D721Med (cell line): ENCODE data around the gene E2F4.

ENCODE experiments used
- DNase-seq: peaks from one replicate; pipeline ENCODE4 v3.0.0; 2011; ENCODE audit warnings: low spot score; ENCODE audit not compliant: insufficient read length
- FAIRE-seq: peaks from 2 replicates; lab custom pipeline; 2011; peaks lifted over from hg19 to GRCh38; lab: Jason Lieb, UNC
- TF ChIP-seq, protein P1 (sequence below): IDR thresholded peaks from 2 replicates; pipeline ENCODE4 v1.5.1; 2012; ENCODE audit warnings: mild to moderate bottlenecking, control low read depth; ENCODE audit not compliant: insufficient read depth; ENCODE audit errors: missing control alignments

E2F4 gene

DNA sequence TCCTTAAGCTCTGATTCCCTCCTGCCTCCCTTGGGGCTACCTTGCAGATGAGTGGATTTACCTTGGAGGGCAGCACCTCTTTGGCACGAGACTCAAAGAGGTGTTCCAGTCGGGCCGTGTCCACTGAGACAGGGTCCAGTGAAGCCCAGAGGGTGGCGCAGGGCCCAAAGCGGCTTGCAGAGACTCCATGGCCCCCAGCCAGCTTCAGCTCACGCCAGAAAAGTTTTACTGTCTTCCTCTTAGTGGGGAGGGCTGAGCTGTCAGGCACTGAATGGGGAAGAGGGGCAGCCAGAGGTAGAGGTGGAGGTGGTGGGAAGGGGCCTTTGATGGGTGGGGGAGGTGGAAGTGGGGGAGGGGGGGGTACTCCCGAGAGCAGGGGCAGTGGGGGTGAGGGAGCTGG lies 41.6 kb downstream of the E2F4 start:
- no peak for DNase-seq
- no peak for FAIRE-seq
- TF ChIP-seq, protein P1, sequence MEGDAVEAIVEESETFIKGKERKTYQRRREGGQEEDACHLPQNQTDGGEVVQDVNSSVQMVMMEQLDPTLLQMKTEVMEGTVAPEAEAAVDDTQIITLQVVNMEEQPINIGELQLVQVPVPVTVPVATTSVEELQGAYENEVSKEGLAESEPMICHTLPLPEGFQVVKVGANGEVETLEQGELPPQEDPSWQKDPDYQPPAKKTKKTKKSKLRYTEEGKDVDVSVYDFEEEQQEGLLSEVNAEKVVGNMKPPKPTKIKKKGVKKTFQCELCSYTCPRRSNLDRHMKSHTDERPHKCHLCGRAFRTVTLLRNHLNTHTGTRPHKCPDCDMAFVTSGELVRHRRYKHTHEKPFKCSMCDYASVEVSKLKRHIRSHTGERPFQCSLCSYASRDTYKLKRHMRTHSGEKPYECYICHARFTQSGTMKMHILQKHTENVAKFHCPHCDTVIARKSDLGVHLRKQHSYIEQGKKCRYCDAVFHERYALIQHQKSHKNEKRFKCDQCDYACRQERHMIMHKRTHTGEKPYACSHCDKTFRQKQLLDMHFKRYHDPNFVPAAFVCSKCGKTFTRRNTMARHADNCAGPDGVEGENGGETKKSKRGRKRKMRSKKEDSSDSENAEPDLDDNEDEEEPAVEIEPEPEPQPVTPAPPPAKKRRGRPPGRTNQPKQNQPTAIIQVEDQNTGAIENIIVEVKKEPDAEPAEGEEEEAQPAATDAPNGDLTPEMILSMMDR = no peak

GRCh38 chr16:67234180-67234597 lies 42.2 kb downstream of the E2F4 start:
- no peak for DNase-seq
- TF ChIP-seq, protein P1 = no peak
- FAIRE-seq = no peak

GRCh38 chr16:67235816-67236562 lies 44.0 kb downstream of the E2F4 start:
- TF ChIP-seq, protein P1 = no peak
- DNase-seq = no peak
- no peak for FAIRE-seq

DNA sequence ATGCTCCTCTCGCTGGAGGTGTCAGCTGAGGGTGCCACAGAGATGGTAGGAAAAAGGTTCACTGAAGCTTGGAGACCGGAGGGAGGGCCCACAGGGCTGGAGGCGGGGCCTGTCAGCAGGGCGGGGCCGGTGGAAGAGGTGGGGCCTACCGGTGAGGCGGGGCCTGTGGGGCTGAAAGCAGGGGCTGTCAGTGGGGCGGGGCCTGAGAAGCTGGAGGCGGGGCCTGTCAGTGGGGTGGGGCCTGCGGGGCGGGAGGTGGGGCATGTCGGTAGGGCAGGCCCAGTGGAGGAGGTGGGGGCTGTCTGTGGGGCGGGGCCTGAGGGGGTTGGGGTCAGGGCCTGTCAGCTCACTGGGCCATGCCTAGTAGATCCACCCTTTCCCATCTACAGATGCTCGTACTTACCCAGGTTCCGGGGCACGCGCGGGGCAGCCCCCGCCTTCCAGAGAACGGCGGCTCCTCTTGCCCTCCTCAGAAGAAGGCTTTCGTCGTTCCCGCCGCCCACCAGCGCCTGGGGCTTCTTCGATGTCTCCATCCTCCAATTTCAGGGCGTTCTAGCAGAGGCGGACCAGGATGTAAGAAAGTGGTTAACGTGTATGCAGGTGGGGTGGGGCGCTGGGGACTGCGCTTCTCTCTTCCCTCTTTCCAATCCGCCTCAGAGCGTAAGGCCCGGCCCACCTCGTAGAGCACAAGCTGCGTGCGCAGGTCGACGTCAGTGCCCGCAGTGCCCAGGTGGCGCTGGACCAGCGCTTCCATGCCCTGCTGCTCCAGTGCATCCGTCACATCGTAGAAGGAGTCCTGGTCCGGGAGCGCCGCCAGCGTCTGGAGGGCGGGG lies 44.8 kb downstream of the E2F4 start:
- DNase-seq = peak; percentile 35
- FAIRE-seq = no peak
- TF ChIP-seq, protein P1 = no peak

DNA sequence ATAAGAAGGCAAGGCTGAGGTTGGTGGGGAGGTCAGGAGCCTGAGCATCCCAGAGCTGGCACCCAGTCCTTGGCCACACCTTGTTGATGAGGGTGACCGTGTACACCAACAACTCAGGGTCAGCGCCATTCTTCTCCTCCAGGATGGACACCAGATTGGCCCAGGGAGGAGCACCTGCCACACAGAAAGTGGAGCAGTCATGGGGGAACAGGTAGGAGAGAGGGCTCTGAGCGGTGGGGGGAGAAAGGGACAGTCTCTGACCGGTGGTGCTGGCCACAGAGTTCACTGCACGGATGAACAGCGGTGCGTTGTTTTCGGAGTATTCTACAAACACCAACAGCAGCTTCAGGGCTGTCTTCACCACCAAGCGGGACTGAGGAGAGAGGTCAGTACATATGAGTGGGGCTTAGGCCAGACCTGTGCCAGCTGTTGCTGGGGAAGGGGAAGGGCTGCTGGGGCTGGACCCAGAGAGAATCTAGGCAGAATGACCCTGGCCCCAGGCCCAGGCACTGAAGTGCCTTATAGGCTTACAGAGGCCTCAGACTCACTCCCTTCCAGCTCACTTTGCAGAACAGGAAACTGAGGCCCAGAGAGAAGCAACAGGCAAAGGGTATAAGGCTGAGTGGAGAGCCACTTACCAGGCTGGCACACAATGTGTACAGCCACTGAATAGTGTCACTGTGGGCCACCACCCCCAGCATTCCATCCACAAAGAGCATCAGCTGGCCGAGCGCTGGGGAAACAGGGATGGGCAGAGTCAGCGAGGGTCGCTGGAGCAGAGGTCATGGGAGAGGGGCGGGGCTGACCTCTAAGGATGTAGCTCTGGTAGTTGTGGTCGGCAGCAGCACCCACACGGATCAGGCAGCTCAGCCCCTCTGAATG lies 45.7 kb downstream of the E2F4 start:
- TF ChIP-seq, protein P1 = no peak
- no peak for FAIRE-seq
- no peak for DNase-seq

DNA sequence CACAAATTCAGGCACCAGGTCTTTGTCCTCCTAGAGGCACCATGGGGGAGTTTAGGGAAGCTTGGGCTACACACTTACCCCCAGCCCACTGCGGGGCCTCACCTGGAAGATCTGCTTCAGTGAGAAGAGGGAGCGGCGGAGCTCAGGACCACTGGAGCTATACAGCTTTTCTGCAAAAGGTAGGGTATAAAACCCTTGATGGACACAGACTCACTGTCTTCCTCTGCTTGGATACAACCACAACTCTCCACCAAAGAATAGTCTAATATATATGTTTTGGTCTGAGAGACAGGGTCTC lies 46.3 kb downstream of the E2F4 start:
- no peak for DNase-seq
- no peak for FAIRE-seq
- TF ChIP-seq, protein P1 = no peak
